ENCODE measurements around the gene DNER. TPM values are rescaled to one million over a fixed set of nuclear protein-coding genes. Genes with fewer than 3 reads are reported as not detected.

Gene DNER
- total RNA-seq, 2 donors from 2014 or later: 2.6 to 6.0 TPM

- Histone ChIP-seq H3K27ac (no peak overlapping the region), H3K36me3 (no peaks in the 10 kb centered on the region), H3K4me1 (replicated peaks) (no peaks in the 10 kb centered on the region), H3K4me3 (no peak overlapping the region), H3K9me3 (no peaks in the 10 kb centered on the region), H3K27me3 (replicated peaks; ENCODE audit: insufficient read depth) (no peaks in the 10 kb centered on the region)
- no peak for DNase-seq (ENCODE audit: low spot score)
- intact Hi-C loops (cut with DNase I): no loop called here
- WGBS: 74% methylated on average over 2 of the region's 2 CpGs
- TF ChIP-seq POLR2A (IDR thresholded peaks at IDR 0.05) (no peak), CTCF (IDR thresholded peaks at IDR 0.05) (no peak), POLR2AphosphoS5 (IDR thresholded peaks at IDR 0.05) (no peak)
Observed at GRCh38 chr2:229564300-229564907, 150.0 kb downstream of the DNER start.

GRCh38 chr2:229563388-229563787 lies 151.0 kb downstream of the DNER start:
- no peak for TF ChIP-seq POLR2A (IDR thresholded peaks at IDR 0.05)
- no peak for TF ChIP-seq CTCF (IDR thresholded peaks at IDR 0.05)
- TF ChIP-seq POLR2AphosphoS5 (IDR thresholded peaks at IDR 0.05): no peak
- no peak for DNase-seq (ENCODE audit: low spot score)
- Histone ChIP-seq H3K27ac (no peak overlapping the region), H3K4me1 (replicated peaks) (no peaks in the 10 kb centered on the region), H3K27me3 (replicated peaks; ENCODE audit: insufficient read depth) (no peaks in the 10 kb centered on the region), H3K4me3 (no peak overlapping the region), H3K36me3 (no peaks in the 10 kb centered on the region), H3K9me3 (no peaks in the 10 kb centered on the region)
- 94% methylated on average over 5 of the region's 5 CpGs for WGBS
- intact Hi-C loops (cut with DNase I): no loop called here

- Histone ChIP-seq H3K27ac (no peak overlapping the region), H3K4me3 (no peak overlapping the region), H3K36me3 (no peaks in the 10 kb centered on the region), H3K9me3 (no peaks in the 10 kb centered on the region), H3K27me3 (replicated peaks; ENCODE audit: insufficient read depth) (no peaks in the 10 kb centered on the region), H3K4me1 (replicated peaks) (no peaks in the 10 kb centered on the region)
- 69% methylated on average over 1 of the region's 1 CpG for WGBS
- DNase-seq (ENCODE audit: low spot score): no peak
- TF ChIP-seq POLR2A (IDR thresholded peaks at IDR 0.05) (no peak), POLR2AphosphoS5 (IDR thresholded peaks at IDR 0.05) (no peak), CTCF (IDR thresholded peaks at IDR 0.05) (no peak)
- intact Hi-C loops (cut with DNase I): no loop called here
Observed at GRCh38 chr2:229562472-229563127, 151.8 kb downstream of the DNER start.

- H3K36me3 ChIP-seq: no peaks in the 10 kb centered on the region
Observed at GRCh38 chr2:229559986-229560385, 154.4 kb downstream of the DNER start.

More at GRCh38 chr2:229559986-229560385, 154.4 kb downstream of the DNER start:
- no peak for DNase-seq (ENCODE audit: low spot score)
- H3K4me1 ChIP-seq (replicated peaks): no peaks in the 10 kb centered on the region
- no peak overlapping the region for H3K4me3 ChIP-seq
- WGBS: 48% methylated on average over 1 of the region's 1 CpG
- H3K27me3 ChIP-seq (replicated peaks; ENCODE audit: insufficient read depth): no peaks in the 10 kb centered on the region
- no peaks in the 10 kb centered on the region for H3K9me3 ChIP-seq
- H3K27ac ChIP-seq: no peak overlapping the region
- intact Hi-C loops (cut with DNase I): no loop called here
- TF ChIP-seq POLR2AphosphoS5 (IDR thresholded peaks at IDR 0.05) (no peak), POLR2A (IDR thresholded peaks at IDR 0.05) (no peak), CTCF (IDR thresholded peaks at IDR 0.05) (no peak)
